Gastrocnemius medialis (tissue), 4 donors: ENCODE measurements around the gene NTM. TPM values are rescaled to one million over a fixed set of nuclear protein-coding genes. Genes with fewer than 3 reads are reported as not detected.

Experiments used
- ATAC-seq, 2 donors: fragments of 150-250 bp; one replicate each; pipeline ENCODE4 v1.9.1; 2016
- DNase-seq, 2 donors: peaks; one replicate each; pipeline ENCODE4 v3.0.0-alpha.2; 2019
- H3K27ac ChIP-seq, 4 donors: fragments of 200-600 bp; sonication (generic); 1 replicate in 1 of 4; 2 replicates in 3 of 4; pipeline ENCODE4 v1.5.1; 2016 to 2018; ENCODE audit warnings: mild to moderate bottlenecking in 2 of 4, moderate library complexity in 1 of 4
- H3K27me3 ChIP-seq, 3 donors: fragments of 200-600 bp; sonication (generic) in 2 of 3; 1 replicate in 1 of 3; 2 replicates in 2 of 3; pipeline versions ENCODE4 v1.5.1 to v1.6.0; 2016 to 2019; ENCODE audit warnings: mild to moderate bottlenecking in 1 of 3, moderate library complexity in 1 of 3
- H3K36me3 ChIP-seq, 2 donors: fragments of 200-600 bp; sonication (generic) in 1 of 2; one replicate each; pipeline ENCODE4 v1.5.1; 2017 to 2018
- H3K4me1 ChIP-seq, 2 donors: fragments of 200-600 bp; sonication (generic) in 1 of 2; one replicate each; pipeline ENCODE4 v1.5.1; 2016 to 2017; ENCODE audit warnings: mild to moderate bottlenecking in 2 of 2
- H3K4me3 ChIP-seq, 4 donors: fragments of 200-600 bp; sonication (generic) in 3 of 4; 1 replicate in 1 of 4; 2 replicates in 3 of 4; pipeline ENCODE4 v1.5.1; 2016 to 2019; ENCODE audit warnings: mild to moderate bottlenecking in 2 of 4
- H3K9me3 ChIP-seq, 3 donors: fragments of 200-600 bp; sonication (generic) in 2 of 3; 1 replicate in 1 of 3; 2 replicates in 2 of 3; pipeline ENCODE4 v1.5.1; 2016 to 2019
- POLR2A ChIP-seq, 2 donors: fragments of 450-650 bp; IDR thresholded peaks; one replicate each; pipeline ENCODE4 v1.6.1; 2017; ENCODE audit warnings: antibody characterized with exemption in 2 of 2, mild to moderate bottlenecking in 2 of 2, moderate library complexity in 2 of 2
- in situ Hi-C, 4 donors: fragments of 200-750 bp; cut with MboI; loops; one replicate each; pipeline versions ENCODE4 v1.15.0 to v1.8.0; 2017; ENCODE audit warnings: low sequenced_read_pairs in 4 of 4
- intact Hi-C: fragments of 100-400 bp; cut with DNase I; formaldehyde crosslinking; loops from one replicate; pipeline ENCODE4 v1.15.1; 2023; ENCODE audit warnings: low total_unique reads
- total RNA-seq, 4 donors: library from RNA; depleted of rRNA; stranded (reverse); fragments of >200 nt; gene quantifications; one replicate each; pipeline versions ENCODE4 v1.1.0 to v1.2.3, GENCODE V29; 2016
- TF ChIP-seq, protein P1 (sequence below), 5 experiments: fragments of 450-650 bp in 3 of 5; fragments of 200-600 bp in 2 of 5; sonication (generic) in 2 of 5; IDR thresholded peaks in 4 of 5; conservative IDR thresholded peaks in 1 of 5; 1 replicate in 4 of 5; 2 replicates in 1 of 5; pipeline ENCODE4 v1.5.1; 2016 to 2019; ENCODE audit warnings: antibody characterized with exemption in 5 of 5, mild to moderate bottlenecking in 3 of 5, moderate library complexity in 3 of 5

The NTM gene
- total RNA-seq, 4 donors from 2014 or later, result 0.69 TPM; not detected in 3

- intact Hi-C loops (no loop called here), in situ Hi-C loops (no loop called here)
- DNase-seq, result no peak
- H3K27ac ChIP-seq, result no peak overlapping the region
- ATAC-seq, result no peak
- no peaks in the 10 kb centered on the region for H3K36me3 ChIP-seq
- peaks cover 0 to 9% (median 0%) of the 10 kb centered on the region in 3 donors for H3K27me3 ChIP-seq
- H3K4me1 ChIP-seq, result no peaks in the 10 kb centered on the region
- no peak for TF ChIP-seq POLR2A (IDR thresholded peaks at IDR 0.05)
- TF ChIP-seq, protein P1, sequence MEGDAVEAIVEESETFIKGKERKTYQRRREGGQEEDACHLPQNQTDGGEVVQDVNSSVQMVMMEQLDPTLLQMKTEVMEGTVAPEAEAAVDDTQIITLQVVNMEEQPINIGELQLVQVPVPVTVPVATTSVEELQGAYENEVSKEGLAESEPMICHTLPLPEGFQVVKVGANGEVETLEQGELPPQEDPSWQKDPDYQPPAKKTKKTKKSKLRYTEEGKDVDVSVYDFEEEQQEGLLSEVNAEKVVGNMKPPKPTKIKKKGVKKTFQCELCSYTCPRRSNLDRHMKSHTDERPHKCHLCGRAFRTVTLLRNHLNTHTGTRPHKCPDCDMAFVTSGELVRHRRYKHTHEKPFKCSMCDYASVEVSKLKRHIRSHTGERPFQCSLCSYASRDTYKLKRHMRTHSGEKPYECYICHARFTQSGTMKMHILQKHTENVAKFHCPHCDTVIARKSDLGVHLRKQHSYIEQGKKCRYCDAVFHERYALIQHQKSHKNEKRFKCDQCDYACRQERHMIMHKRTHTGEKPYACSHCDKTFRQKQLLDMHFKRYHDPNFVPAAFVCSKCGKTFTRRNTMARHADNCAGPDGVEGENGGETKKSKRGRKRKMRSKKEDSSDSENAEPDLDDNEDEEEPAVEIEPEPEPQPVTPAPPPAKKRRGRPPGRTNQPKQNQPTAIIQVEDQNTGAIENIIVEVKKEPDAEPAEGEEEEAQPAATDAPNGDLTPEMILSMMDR (IDR thresholded peaks at IDR 0.05 in 4 of 5, conservative IDR thresholded peaks at IDR 0.05 in 1 of 5), result no peak
- no peaks in the 10 kb centered on the region for H3K9me3 ChIP-seq
- H3K4me3 ChIP-seq, result no peak overlapping the region
These were observed 314.8 kb downstream of the NTM start for GRCh38 chr11:131685206-131685605.

DNA sequence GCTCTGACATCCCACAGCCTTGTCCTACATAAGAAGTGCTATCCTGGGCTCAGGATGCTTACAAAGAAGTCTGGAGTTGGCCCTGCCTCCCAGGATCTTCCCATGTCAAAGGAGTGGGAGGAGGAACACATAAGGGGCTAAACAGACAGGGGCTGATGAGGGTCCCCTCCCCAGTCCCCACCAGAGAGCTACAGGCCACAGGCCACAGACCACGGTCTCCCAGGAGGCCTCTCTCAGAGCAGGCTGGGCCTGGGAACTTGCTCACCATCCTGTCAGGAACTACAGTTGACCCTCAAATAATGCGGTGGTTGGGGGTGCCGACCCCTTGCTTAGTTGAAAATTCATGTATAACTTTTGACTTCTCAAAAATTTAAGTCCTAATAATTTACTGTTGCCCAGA is 315.5 kb downstream of the NTM start:
- ATAC-seq (no peak), DNase-seq (no peak)
- intact Hi-C loops, result no loop called here
- Histone ChIP-seq H3K27me3 (peaks cover 0 to 9% (median under 1%) of the 10 kb centered on the region in 3 donors), H3K36me3 (no peaks in the 10 kb centered on the region), H3K27ac (no peak overlapping the region), H3K4me3 (no peak overlapping the region), H3K9me3 (no peaks in the 10 kb centered on the region), H3K4me1 (no peaks in the 10 kb centered on the region)
- in situ Hi-C loops, result no loop called here
- no peak for TF ChIP-seq POLR2A (IDR thresholded peaks at IDR 0.05)
- TF ChIP-seq, protein P1 (IDR thresholded peaks at IDR 0.05 in 4 of 5, conservative IDR thresholded peaks at IDR 0.05 in 1 of 5), result no peak

GRCh38 chr11:131686836-131687235 is 316.4 kb downstream of the NTM start:
- ATAC-seq (no peak), DNase-seq (no peak)
- no peak overlapping the region for H3K27ac ChIP-seq
- no peak overlapping the region for H3K4me3 ChIP-seq
- H3K9me3 ChIP-seq, result no peaks in the 10 kb centered on the region
- TF ChIP-seq POLR2A (IDR thresholded peaks at IDR 0.05), result no peak
- TF ChIP-seq, protein P1 (IDR thresholded peaks at IDR 0.05 in 4 of 5, conservative IDR thresholded peaks at IDR 0.05 in 1 of 5), result no peak
- in situ Hi-C loops (no loop called here), intact Hi-C loops (no loop called here)
- peaks cover 0 to 9% (median 5%) of the 10 kb centered on the region in 3 donors for H3K27me3 ChIP-seq
- H3K4me1 ChIP-seq, result no peaks in the 10 kb centered on the region
- H3K36me3 ChIP-seq, result no peaks in the 10 kb centered on the region

- H3K4me1 ChIP-seq, result no peaks in the 10 kb centered on the region
- H3K36me3 ChIP-seq, result no peaks in the 10 kb centered on the region
- intact Hi-C loops (no loop called here), in situ Hi-C loops (no loop called here)
- TF ChIP-seq, protein P1 (IDR thresholded peaks at IDR 0.05 in 4 of 5, conservative IDR thresholded peaks at IDR 0.05 in 1 of 5), result no peak
- TF ChIP-seq POLR2A (IDR thresholded peaks at IDR 0.05), result no peak
- H3K27ac ChIP-seq, result no peak overlapping the region
- no peak overlapping the region for H3K4me3 ChIP-seq
- no peaks in the 10 kb centered on the region for H3K9me3 ChIP-seq
- peaks cover 0 to 9% (median 5%) of the 10 kb centered on the region in 3 donors for H3K27me3 ChIP-seq
- DNase-seq, result no peak
- no peak for ATAC-seq
These were observed 317.1 kb downstream of the NTM start for GRCh38 chr11:131687291-131688047.
